MCF 10A (cell line): ENCODE measurements around the gene FAM32A. TPM values are rescaled to one million over a fixed set of nuclear protein-coding genes. Genes with fewer than 3 reads are reported as not detected.

Experiments
- BruUV-seq: library from RNA; stranded (reverse); fragments of 400-500 nt; replicated peaks from 2 replicates; lab custom pipeline; 2021; lab: Mats Ljungman, UMichigan
- CTCF ChIA-PET: fragments of 300-600 bp; sonication (Branson Sonifier 250); formaldehyde crosslinking; extraction: SDS; loops from one replicate; lab custom pipeline; 2021; ENCODE audit warnings: antibody characterized with exemption, inconsistent platforms; lab: Yijun Ruan, JAX
- POLR2A ChIA-PET: fragments of 300-600, 350-650 bp; sonication (Branson Sonifier 250); formaldehyde crosslinking; extraction: SDS; loops from one replicate; lab custom pipeline; 2020; ENCODE audit warnings: antibody characterized with exemption, inconsistent platforms; lab: Yijun Ruan, JAX
- DNase-seq: peaks from one replicate; pipeline ENCODE4 v3.0.0-alpha.2; 2018; ENCODE audit not compliant: unreplicated experiment
- H3K27ac Mint-ChIP-seq: one replicate; pipeline ENCODE4 v1.8.0; 2022; ENCODE audit warnings: mild to moderate bottlenecking, low read depth, mixed read lengths; ENCODE audit not compliant: unreplicated experiment
- H3K27me3 Mint-ChIP-seq: one replicate; pipeline ENCODE4 v1.8.0; 2022; ENCODE audit warnings: mixed read lengths; ENCODE audit not compliant: insufficient read depth, unreplicated experiment
- H3K36me3 Mint-ChIP-seq: one replicate; pipeline ENCODE4 v1.8.0; 2022; ENCODE audit warnings: mild to moderate bottlenecking, moderate library complexity, mixed read lengths; ENCODE audit not compliant: insufficient read depth, unreplicated experiment
- H3K4me1 Mint-ChIP-seq: one replicate; pipeline ENCODE4 v1.8.0; 2022; ENCODE audit warnings: mixed read lengths; ENCODE audit not compliant: insufficient read depth, unreplicated experiment
- H3K4me3 Mint-ChIP-seq: one replicate; pipeline ENCODE4 v1.8.0; 2022; ENCODE audit warnings: mild to moderate bottlenecking, moderate library complexity, mixed read lengths; ENCODE audit not compliant: unreplicated experiment
- H3K9me3 Mint-ChIP-seq: one replicate; pipeline ENCODE4 v1.8.0; 2022; ENCODE audit warnings: mixed read lengths; ENCODE audit not compliant: unreplicated experiment
- intact Hi-C: fragments of 100-400 bp; cut with micrococcal nuclease; formaldehyde crosslinking; loops from 2 replicates; pipeline ENCODE4 v1.14.1; 2022
- total RNA-seq: library from RNA; stranded (reverse); gene quantifications from 2 replicates; pipeline ENCODE4 v1.2.3, GENCODE V29; 2022
- TF ChIP-seq, protein P1 (sequence below): fragments of 200-600 bp; IDR thresholded peaks from one replicate; pipeline ENCODE4 v1.8.0; 2022; ENCODE audit warnings: antibody characterized with exemption, mild to moderate bottlenecking; ENCODE audit not compliant: unreplicated experiment

The FAM32A gene
- total RNA-seq, 1 experiment from 2014 or later, result 48.1 TPM

DNA sequence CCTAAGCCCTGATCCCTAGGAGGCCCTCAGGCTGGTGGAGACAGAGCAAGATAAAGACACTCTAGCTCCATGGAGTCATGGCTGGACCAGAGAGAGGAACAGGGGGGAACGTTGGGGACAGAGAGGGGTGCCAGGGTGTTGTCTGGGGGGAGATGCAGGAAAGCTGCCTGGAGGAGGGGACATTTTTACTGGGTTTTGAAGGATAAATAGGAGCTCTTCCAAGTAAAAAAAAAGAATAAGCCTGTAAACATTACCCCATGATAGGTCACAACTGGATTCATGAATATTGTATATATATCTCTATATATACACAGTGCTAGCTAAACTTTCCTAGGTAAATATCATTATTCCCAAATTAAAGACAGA lies 41.0 kb upstream of the FAM32A start:
- intact Hi-C loops, result no loop called here
- no peak for DNase-seq
- H3K9me3 Mint-ChIP-seq, result no peaks in the 10 kb centered on the region
- no TSS peak for BruUV-seq
- no peaks in the 10 kb centered on the region for H3K27me3 Mint-ChIP-seq
- TF ChIP-seq, protein P1, sequence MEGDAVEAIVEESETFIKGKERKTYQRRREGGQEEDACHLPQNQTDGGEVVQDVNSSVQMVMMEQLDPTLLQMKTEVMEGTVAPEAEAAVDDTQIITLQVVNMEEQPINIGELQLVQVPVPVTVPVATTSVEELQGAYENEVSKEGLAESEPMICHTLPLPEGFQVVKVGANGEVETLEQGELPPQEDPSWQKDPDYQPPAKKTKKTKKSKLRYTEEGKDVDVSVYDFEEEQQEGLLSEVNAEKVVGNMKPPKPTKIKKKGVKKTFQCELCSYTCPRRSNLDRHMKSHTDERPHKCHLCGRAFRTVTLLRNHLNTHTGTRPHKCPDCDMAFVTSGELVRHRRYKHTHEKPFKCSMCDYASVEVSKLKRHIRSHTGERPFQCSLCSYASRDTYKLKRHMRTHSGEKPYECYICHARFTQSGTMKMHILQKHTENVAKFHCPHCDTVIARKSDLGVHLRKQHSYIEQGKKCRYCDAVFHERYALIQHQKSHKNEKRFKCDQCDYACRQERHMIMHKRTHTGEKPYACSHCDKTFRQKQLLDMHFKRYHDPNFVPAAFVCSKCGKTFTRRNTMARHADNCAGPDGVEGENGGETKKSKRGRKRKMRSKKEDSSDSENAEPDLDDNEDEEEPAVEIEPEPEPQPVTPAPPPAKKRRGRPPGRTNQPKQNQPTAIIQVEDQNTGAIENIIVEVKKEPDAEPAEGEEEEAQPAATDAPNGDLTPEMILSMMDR, result no peak
- POLR2A ChIA-PET, result interaction anchor here (0.9 kb wide), 1 partner anchor 31 kb away, joined by 3 read pairs; no protein-coding TSS in a partner anchor
- H3K4me1 Mint-ChIP-seq, result peaks cover 12% of the 10 kb centered on the region
- H3K4me3 Mint-ChIP-seq, result no peak overlapping the region
- CTCF ChIA-PET, result interaction anchor here (0.6 to 1.5 kb wide), 3 partner anchors 38 to 728 kb away, joined by 3 to 4 read pairs (median 3); no protein-coding TSS in a partner anchor
- H3K27ac Mint-ChIP-seq, result peak overlapping the region; percentile 23
- H3K36me3 Mint-ChIP-seq, result no peaks in the 10 kb centered on the region

DNA sequence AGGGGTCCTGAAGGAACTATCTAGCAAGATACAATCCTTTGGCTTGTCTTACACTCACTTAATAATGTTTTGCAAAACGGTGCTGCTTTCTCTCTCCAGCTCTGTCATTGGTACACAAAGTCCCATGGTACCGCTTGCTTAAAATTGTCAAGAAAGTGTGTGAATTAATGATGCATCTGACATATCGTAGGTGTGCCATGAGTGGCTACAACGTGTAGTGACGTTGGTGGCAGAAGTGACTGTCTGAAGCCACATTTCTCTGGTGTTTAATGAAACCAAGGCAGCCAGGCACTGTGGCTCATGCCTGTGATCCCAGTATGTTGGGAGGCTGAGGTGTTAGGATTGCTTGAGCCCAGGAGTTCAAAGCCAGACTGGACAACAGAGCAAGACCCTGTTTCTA lies 39.1 kb upstream of the FAM32A start:
- ChIA-PET CTCF (no interaction called here), POLR2A (no interaction called here)
- no peak overlapping the region for H3K27ac Mint-ChIP-seq
- intact Hi-C loops, result no loop called here
- H3K4me1 Mint-ChIP-seq, result peaks cover 12% of the 10 kb centered on the region
- H3K27me3 Mint-ChIP-seq, result no peaks in the 10 kb centered on the region
- no TSS peak for BruUV-seq
- TF ChIP-seq, protein P1, result no peak
- no peak for DNase-seq
- H3K4me3 Mint-ChIP-seq, result no peak overlapping the region
- H3K36me3 Mint-ChIP-seq, result no peaks in the 10 kb centered on the region
- no peaks in the 10 kb centered on the region for H3K9me3 Mint-ChIP-seq

- no TSS peak for BruUV-seq
- CTCF ChIA-PET, result interaction anchor here (1.2 kb wide), 1 partner anchor 86 kb away, joined by 3 read pairs; no protein-coding TSS in a partner anchor
- no peaks in the 10 kb centered on the region for H3K9me3 Mint-ChIP-seq
- no peak overlapping the region for H3K27ac Mint-ChIP-seq
- no peak overlapping the region for H3K4me3 Mint-ChIP-seq
- H3K27me3 Mint-ChIP-seq, result no peaks in the 10 kb centered on the region
- intact Hi-C loops, result no loop called here
- POLR2A ChIA-PET, result no interaction called here
- peaks cover 5% of the 10 kb centered on the region for H3K4me1 Mint-ChIP-seq
- TF ChIP-seq, protein P1, result no peak
- H3K36me3 Mint-ChIP-seq, result no peaks in the 10 kb centered on the region
- DNase-seq, result no peak
These were observed 36.6 kb upstream of the FAM32A start for GRCh38 chr19:16148443-16149229.

- Mint-ChIP-seq H3K4me1 (no peaks in the 10 kb centered on the region), H3K4me3 (no peak overlapping the region), H3K27ac (no peak overlapping the region), H3K9me3 (no peaks in the 10 kb centered on the region), H3K36me3 (no peaks in the 10 kb centered on the region), H3K27me3 (no peaks in the 10 kb centered on the region)
- DNase-seq, result no peak
- POLR2A ChIA-PET, result no interaction called here
- intact Hi-C loops, result no loop called here
- no TSS peak for BruUV-seq
- CTCF ChIA-PET, result interaction anchor here (0.6 to 0.7 kb wide), 2 partner anchors 32 to 1320 kb away, joined by 3 read pairs; partner anchors contain the start of gene FAM32A
- TF ChIP-seq, protein P1, result no peak
These were observed 31.5 kb upstream of the FAM32A start for GRCh38 chr19:16153582-16154336.
